GM19452 (cell line): ENCODE results near the gene DEK.
A peak's percentile ranks its signal among the peaks of the same experiment; 100 is the strongest.
"Not testable (repeated sequence)": the region's sequence is repeated elsewhere in the genome, so short reads cannot be mapped to it uniquely, and the experiment has no call there.

ENCODE experiments used
- ATAC-seq: cut with Tn5 transposase; IDR thresholded peaks from one replicate; pipeline ENCODE4 v1.9.1; 2021; ENCODE audit not compliant: unreplicated experiment

DEK gene, protein sequence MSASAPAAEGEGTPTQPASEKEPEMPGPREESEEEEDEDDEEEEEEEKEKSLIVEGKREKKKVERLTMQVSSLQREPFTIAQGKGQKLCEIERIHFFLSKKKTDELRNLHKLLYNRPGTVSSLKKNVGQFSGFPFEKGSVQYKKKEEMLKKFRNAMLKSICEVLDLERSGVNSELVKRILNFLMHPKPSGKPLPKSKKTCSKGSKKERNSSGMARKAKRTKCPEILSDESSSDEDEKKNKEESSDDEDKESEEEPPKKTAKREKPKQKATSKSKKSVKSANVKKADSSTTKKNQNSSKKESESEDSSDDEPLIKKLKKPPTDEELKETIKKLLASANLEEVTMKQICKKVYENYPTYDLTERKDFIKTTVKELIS

DNA sequence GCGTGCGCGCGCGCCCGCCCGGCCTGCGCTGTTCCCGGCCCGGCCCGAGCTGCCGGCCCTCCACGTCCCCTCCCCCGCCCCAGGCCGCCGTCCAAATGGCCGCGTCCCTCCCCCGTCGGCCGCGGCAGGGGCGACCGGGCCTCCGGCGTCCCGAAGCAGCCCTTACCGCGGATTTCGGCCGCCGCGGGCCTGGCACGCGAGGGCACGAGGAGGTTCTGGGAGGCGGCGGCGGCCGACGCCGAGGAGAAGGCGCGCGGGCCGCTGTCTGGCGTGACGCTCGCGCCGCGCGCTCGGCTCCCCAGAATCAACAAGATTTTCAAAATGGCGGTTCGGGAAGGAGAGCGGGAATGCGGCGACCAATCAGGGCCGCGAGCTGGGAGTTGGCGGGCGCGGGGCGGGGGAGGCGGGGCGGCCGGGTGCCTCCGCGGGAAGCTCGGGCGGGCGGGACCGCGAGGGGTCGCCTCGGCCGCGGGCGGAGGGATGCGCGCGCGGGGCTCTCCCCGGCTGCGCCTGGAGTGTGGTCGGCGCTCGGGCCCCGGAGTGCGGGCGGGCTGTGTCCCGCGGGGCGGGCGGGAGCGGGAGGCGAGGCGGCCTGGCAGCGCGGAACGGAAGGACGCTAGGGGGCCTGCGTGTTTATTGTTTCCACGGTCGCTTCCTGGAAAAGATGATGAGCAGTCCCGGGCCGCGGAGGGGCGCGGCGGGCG, at the start of gene DEK:
Gene DEK, minus strand, starts transcription at position 312 of the 704 bp plus-strand sequence. CDS start 543 bp downstream, outside the sequence.
- ATAC-seq, result peak; percentile 34

DNA sequence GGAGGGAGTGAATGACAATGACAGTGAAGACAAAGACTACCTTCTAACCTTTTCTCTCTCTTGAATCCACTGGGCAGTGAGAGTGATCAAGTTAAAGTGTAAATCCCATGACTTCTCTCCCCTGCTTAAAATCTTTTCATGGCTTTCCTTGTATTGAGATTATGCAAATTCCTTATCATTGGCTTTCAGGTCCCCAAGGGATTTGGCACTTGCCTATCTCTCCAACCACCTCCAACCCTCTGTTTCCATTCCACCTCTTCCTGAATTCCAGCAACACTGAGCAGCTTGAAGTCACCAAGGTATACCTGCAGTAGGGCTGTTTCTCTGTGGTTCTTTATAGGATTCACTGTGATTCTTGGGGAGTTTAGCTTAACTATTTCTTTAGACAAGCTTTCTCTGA, 48.0 kb upstream of the DEK start:
- ATAC-seq, result no peak

DNA sequence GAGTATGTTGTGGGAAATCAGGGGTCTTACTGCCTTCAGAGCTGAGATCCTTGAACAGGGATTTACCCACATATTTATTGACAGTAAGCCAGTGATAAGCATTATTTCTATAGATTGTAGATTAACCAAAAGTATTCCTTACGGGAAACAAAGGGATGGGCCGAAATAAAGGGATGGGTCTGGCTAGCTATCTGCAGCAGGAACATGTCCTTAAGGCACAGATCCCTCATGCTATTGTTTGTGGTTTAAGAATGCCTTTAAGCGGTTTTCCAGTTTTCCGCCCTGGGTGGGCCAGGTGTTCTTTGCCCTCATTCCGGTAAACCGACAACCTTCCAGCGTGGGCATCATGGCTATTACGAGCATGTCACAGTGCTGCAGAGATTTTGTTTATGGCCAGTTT, 45.7 kb upstream of the DEK start:
- ATAC-seq, result not testable (repeated sequence)

DNA sequence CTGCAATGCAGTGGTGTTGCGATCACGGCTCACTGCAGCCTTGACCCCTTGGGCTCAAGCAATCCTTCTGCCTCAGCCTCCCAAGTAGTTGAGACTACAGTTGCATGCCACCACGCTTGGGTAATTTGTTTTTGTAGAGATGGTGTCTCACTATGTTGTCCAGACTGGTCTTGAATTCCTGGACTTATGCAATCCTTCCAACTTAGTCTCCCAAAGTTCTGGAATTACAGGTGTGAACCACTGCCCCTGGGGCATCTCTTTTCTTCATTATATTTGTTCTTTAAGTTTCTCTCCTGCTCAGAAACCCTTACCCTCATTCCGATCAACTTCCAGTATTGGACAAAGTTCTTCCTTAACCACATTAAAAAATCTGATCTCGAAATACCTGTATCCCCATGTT, 44.7 kb upstream of the DEK start:
- ATAC-seq, result no peak

DNA sequence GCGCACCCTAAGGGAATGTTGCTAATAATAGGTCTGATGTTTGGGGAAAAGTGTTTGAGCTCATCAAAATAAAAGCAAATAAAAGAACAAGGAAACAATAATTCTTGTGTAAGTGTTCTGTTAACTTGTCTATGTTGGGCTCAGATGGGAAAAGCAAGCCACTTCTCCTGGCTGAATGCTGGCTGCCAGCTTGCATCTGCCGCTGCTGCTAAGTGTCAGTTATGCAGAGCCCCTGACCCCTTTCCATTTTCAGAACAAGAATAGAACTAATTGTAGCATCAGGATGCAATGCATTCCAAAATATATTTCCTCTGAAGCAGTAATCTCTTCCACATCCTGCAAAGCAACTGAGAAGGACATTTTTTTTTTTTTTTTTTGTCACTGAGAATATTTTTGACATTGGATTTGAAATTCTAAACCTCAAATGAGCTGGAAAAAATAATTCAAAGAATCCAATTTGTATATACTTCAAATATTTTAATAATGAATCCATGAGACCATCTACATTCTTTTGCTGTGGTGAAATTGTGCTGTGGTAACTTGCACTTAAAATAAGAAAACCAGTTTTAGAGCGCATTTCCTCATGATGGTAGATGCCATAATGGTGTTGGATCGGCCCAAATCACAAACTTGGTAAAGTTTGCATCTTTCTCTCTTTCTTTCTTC, 43.9 kb upstream of the DEK start:
- ATAC-seq, result no peak

DNA sequence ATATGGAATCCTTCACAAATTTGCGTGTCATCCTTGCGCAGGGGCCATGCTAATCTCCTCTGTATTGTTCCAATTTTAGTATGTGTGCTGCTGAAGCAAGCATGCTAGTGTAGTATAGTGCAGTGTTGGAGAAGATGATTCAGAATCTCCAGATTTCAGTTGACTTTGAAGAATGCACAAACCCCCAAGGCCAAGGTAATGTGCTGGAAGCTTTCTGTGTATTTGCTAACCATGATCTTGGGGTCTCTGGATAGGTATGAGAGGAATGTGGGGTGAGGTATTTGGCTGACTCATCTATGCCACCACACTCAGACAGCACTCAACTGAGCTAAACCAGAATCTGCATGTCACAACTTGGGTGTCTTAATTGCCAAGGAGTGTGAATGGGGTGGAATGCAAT, 42.6 kb upstream of the DEK start:
- ATAC-seq, result no peak

DNA sequence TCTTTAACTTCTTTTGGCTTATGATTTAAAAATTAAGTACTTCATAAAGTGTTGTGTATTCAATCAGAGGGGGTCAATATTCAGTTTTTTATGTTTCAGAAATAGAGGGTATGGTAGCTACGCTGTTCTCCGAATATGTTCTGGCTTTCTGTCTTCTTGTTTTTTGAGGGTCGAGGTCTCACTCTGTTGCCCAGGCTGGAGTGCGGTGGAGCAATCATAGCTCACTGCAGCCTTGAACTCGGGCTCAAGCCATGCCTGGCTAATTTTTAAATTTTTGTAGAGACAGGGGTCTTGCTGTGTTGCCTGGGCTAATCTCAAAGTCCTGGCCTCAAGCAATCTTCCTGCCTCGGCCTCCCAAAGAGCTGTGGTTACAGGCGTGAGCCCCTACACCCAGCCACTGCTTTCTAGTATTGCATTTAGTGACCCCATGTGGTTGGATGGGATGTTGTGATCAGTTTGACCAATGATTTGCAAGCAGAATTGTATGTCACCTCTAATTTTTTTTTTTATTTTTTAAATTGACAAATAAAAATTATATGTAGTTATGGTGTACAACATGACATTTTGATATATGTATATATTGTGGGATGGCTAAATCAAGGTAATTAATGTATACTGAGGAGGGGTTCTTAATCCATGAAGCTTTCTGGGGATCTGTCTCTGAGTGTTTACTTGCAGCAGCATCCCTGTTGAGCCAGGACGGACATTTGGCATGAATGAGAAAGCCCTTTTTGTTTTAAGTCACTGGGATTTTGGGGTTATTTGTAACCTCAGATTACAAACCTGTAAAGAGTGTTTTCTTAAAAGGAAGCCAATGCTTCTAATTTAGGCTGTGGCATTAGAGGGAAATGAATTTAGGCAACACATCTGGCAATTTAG, 38.5 kb upstream of the DEK start:
- no peak for ATAC-seq

DNA sequence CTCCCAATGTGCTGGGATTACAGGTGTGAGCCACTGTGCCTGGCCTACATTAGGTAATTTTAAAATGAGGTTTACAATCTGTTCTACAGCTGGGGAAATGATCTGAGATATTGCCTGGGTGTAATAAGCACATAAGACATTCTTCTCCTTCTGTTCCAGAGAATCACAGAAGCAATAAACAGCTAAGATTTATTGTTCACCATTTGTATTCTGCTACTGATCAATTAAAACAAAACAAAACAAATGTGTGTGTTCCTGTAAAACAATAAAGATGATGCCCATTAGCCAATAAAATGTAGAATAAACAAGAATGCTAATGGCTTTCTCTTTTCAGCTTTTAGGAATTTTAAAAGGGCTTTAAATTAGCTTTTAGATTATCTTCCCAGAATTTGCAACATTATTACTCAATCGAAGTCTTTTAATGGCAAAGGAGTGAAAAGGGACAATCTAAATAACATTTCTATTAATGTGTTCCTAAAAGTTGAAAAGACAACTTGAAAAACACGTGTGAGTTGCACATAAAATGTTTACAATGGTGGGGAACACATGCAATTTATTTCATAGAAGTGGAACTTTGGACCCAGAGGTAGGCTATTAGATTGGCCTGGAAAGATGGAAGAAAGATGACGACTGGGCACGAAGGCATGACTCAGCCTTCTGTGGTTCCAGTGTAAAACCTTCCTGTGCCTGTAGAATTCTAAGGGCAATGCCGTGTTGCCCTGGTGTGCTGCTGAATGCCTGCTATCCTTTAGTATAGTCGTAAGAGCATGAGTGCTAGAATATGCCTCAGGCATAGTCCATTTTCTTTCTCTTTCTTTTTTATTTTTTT, 29.0 kb upstream of the DEK start:
- ATAC-seq, result no peak

DNA sequence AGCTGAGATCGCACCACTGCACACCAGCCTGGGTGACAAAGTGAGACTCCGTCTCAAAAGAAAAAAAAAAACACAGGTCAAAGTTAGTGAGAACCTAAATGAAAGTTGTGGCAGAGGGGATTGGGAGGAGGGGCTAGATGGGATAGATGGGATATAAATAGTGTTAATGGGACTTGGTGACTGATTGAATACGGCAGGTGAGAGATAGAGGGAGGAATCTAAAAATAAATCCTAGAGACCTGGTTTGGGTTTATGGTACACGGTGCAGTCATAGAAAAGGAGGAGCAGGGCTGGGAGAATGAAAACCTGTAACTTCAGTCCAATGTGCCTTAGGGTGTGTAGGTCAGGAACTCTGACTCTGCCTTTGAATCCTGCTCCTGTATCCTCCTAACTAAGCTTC, 25.0 kb upstream of the DEK start:
- ATAC-seq, result no peak

DNA sequence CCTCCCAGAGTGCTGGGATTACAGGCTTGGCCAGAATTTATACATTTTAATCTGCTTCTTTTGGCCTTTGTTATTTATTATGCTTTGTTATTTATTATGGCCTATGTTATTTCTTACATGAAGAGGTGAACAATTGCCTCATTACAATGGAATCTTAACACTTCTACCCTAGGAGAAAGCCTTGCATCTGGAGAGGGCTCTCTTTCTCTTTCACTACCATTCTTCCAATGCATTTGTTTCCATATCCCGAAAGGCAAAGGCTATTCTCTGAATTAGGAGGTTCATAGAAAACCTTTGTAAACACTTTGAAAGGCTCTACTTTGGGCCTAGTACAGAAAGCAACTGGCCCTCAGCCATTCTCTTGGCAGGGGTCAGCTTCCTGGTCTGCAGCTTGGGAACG, 19.9 kb upstream of the DEK start:
- ATAC-seq, result no peak

DNA sequence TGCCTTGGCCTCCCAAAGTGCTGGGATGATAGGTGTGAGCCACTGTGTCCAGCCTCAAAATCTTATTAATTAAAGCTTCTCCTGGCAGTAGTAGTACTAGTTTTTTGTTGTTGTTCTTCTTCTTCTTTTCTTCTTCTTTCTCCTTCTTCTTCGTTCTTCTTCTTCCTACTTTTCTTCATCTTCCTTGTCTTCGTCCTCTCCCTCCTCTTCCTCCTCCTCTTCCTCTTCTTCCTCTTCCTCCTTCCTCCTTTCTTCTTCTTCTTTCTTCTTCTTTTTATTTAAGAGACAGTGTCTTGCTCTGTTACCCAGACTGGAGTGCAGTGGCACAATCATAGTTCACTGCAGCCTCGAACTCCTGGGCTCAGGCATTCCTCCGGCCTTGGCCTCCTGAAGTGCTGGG, 17.2 kb upstream of the DEK start:
- ATAC-seq, result no peak

DNA sequence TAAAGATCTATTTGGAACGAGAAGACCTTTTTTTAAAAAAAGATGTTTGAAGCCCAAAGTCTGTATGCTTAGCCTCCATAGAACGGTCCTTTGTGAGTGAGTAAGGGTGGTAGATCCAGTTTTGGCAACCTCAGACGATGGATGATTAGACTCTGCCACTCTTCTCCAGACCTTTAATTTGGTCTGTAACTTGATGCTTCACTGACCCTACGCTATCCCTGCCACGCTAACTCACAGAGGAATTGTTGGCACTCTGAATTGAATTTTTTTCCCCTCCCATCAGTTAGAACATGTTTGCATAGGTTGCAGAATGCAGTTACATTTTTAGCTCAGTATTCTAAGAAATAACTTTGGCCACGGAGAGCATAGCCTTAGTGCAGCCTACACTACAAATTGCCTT, 15.8 kb upstream of the DEK start:
- no peak for ATAC-seq

DNA sequence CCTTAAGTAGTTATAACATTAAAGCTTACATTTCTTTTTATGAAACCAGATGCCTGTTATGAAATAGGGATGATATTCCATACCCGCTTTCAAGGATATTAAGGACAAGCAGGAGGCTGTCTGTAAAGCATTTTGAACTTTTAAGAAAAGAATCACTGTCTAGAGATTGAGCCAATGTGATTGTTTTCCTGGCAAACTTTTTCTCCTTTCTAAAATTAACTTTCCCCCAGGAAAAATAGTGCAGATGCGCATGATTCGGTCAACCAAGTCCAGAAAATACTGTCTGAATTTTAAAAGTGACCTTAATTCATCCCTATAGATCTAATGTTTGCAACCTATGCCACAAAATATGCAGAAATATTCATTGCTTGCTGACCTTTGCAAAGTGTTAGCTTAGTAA, 15.1 kb upstream of the DEK start:
- ATAC-seq, result no peak

DNA sequence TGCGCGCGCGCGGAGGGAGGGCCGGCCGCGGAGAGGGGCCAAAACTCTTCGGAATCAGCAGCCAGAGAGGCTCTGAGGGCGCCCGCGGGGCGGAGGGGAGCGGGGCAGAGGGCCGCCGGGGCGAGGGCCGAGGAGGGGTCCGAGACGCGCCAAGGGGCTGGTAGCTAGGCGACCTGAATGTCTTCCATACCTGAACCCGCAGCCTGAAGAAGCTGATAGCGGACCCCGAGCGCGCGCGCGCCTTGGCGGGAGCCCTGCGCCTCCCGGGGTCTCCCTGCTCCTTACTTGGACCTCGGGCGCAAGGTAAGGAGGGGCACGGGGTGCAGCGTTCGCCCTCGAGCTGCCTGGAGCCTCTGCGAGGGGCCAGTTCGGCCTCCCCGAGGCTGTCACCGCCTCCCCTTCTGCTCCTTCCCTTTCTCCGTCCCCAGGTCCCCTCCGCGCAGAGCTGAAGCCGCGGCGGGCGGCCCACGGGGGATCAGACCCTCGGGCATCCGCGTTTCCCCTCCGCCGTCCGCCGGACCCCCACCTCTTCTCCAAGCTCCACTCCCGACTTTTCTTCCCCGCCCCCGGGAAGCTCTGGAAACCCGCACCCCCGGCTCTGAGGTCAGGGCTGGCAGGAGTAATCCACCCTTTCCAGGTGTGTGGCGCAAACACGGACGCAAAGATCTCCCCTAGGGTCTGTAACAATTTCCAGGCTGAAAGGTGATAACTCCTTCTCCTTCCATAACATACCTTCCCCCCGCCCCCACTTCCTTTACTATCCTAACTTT, 13.1 kb upstream of the DEK start:
- ATAC-seq, result no peak

DNA sequence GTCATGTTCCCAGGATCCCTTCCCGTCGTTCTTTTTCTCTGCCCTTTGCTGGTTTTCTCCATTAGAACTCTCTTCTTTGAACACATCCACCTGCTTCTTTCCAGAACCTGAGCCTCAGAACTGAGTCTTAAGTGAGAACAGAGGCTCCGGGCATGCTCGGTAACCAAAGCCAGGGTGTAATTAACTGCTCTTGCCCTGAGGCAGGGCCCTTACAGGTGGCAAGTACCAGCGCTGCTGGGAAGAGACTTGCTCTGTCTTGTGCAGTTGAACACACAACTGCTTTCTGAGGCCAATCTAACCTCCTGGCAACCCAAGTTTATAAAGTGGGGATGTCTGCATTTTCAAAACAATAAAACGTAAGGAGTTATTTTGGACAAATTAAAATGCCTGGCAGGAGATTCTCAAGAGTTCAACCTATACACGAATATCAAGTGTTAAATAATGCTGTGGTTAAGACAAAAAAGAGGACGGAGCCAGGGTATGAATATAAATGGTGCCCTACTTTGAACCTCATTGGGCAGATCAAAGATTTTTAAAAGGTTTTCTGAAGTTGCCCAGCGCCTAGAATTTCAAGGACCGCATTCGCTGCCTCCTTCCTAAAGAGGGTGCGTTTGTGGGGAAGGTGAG, 12.4 kb upstream of the DEK start:
- no peak for ATAC-seq

DNA sequence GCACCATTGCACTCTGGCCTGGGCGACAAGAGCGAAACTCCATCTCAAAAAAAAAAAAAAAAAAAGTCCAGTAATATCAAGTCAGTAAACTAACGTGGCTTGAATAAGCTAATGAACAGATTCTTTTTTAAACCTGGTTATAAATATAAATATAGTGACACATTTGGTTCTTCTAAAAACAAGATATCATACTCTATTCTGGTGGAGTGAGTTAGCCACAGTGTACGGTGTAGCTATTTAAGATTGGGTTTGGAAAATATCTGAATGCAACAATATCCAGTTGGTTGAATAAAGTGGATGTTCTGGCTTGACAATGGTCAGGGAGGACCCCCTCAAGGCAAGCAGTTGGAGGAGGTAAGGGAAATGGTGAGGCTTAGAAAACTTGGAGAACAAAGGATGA, 5.9 kb upstream of the DEK start:
- ATAC-seq, result no peak

DNA sequence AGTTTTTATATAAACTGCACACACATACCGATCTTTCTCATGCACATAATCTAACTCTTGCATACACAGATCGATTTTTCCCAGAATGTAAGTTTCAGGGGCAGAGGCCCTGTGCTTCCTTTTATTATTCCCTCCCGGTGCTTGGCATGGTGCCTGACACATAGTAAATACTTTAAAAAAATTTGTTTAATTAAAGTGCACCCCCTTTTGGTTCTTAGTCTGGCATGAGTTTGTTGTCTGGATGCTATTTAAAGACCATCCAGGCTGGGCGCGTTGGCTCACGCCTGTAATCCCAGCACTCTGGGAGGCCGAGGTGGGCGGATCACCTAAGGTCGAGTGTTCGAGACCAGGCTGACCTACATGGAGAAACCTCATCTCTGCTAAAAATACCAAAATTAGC, 5.4 kb upstream of the DEK start:
- no peak for ATAC-seq

DNA sequence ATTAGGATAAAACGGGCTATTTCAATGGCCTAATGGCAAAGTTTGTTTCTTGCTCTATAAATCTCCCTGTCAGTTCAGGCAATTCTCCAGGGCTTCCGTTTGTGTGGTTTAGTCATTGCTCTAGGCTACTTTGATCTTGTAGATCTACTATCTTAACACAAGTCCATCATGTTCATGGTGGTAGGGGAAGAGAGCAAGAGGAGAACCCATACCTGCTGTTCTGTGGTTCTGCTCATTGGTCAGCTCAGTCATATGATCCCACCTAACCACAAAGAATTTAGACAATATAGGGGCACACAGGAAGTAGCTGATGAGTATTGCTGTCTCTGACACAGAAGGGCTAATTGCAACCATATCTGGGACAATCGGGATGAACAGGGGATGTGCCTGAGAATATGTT, 4.9 kb upstream of the DEK start:
- no peak for ATAC-seq

DNA sequence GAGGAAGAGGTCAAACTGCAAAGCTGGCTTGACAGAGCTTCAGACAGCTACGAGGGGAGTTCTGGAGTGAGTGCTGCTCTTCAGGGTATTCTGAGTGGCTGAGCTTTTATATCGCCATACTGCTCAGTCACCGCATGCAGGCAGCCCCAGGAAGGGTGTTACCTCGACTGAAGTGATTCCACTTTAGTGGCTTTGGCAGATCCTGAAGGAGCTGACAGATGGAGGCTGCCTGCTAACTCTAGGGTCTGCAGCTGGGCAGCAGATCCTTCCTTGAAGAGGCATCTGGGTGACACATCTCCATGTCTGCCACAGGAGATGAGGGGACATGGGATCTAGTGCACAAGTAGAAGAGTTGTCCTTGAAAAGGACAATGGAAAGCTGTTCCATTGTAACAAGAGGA, 3.7 kb upstream of the DEK start:
- no peak for ATAC-seq
